GM12892 (cell line): ENCODE results near the gene NUP93.

Source experiments
- POLR2A ChIP-seq: IDR thresholded peaks from 2 replicates; pipeline ENCODE4 v1.6.1; 2011; ENCODE audit warnings: low read depth, low read length, control low read depth
- POLR2AphosphoS5 ChIP-seq: IDR thresholded peaks from 2 replicates; pipeline ENCODE4 v1.6.1; 2011; ENCODE audit warnings: low read depth, low read length, control low read depth
- TAF1 ChIP-seq: IDR thresholded peaks from 2 replicates; pipeline ENCODE4 v1.6.1; 2011; ENCODE audit warnings: low read depth, mild to moderate bottlenecking, control low read depth, low read length, borderline replicate concordance

DNA sequence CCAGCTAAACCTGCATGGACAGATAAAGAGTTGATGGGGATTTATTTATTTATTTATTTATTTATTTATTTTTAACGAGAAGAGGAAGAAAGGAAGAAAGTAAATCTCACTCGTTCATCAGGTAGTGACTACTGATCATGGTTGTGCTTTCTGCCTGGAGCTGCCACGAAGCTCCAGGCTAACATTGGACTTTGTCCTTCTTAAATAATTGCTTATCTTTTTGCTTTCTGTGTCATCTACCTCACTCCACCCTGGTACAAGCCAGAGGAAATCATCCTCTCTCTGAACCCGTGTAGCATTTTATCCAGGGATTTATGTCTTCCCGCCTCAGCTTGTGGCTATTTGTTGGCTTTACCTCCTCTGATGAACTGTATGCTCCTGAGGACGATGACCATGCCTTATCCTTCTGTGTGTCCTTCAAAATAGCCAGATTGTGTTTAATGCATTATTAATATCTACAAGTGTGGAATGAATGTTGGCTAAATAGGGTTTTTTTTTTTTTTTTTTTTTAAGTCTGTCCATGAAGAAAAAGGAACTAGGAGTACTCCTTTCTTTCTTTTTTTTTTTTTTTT, 127.0 kb downstream of the NUP93 start:
- TF ChIP-seq POLR2A (no peak), TAF1 (no peak), POLR2AphosphoS5 (no peak)
